Hepatocyte (in vitro differentiated cells): ENCODE data around the gene CDH4. TPM values are rescaled to one million over a fixed set of nuclear protein-coding genes. Genes with fewer than 3 reads are reported as not detected.
A peak's percentile ranks its signal among the peaks of the same experiment; 100 is the strongest.

ENCODE experiments used
- DNase-seq: peaks from one replicate; pipeline ENCODE4 v3.0.0-alpha.2; 2016; ENCODE audit warnings: low spot score
- H2AFZ ChIP-seq: fragments of 200-600 bp; sonication (generic); 2 replicates; pipeline ENCODE4 v1.6.0; 2016; ENCODE audit warnings: antibody characterized with exemption, mild to moderate bottlenecking
- H3K27ac ChIP-seq: fragments of 200-600 bp; sonication (generic); 2 replicates; pipeline ENCODE4 v1.5.1; 2016; ENCODE audit warnings: mild to moderate bottlenecking
- H3K27me3 ChIP-seq: fragments of 200-600 bp; sonication (generic); 2 replicates; pipeline ENCODE4 v1.6.1; 2016
- H3K36me3 ChIP-seq: fragments of 200-600 bp; sonication (generic); replicated peaks from 2 replicates; pipeline ENCODE4 v1.5.1; 2016; ENCODE audit warnings: low read depth; ENCODE audit not compliant: insufficient read depth
- H3K4me1 ChIP-seq: fragments of 200-600 bp; sonication (generic); 2 replicates; pipeline ENCODE4 v1.5.1; 2016; ENCODE audit warnings: mild to moderate bottlenecking, moderate library complexity; ENCODE audit not compliant: insufficient read depth
- H3K4me2 ChIP-seq: fragments of 200-600 bp; sonication (generic); 2 replicates; pipeline ENCODE4 v1.6.0; 2016
- H3K4me3 ChIP-seq: fragments of 200-600 bp; sonication (generic); 2 replicates; pipeline ENCODE4 v1.5.1; 2016; ENCODE audit warnings: mild to moderate bottlenecking
- H3K79me2 ChIP-seq: fragments of 200-600 bp; sonication (generic); 2 replicates; pipeline ENCODE4 v1.6.0; 2017; ENCODE audit warnings: mild to moderate bottlenecking
- H3K9me2 ChIP-seq: fragments of 200-600 bp; sonication (generic); replicated peaks from 2 replicates; pipeline ENCODE4 v1.6.0; 2017; ENCODE audit warnings: mild to moderate bottlenecking; ENCODE audit not compliant: insufficient read depth
- H3K9me3 ChIP-seq: fragments of 200-600 bp; sonication (generic); 2 replicates; pipeline ENCODE4 v1.5.1; 2016; ENCODE audit warnings: low read depth, mild to moderate bottlenecking
- H4K20me1 ChIP-seq: fragments of 200-600 bp; sonication (generic); 2 replicates; pipeline ENCODE4 v1.6.0; 2016; ENCODE audit warnings: mild to moderate bottlenecking; ENCODE audit not compliant: insufficient read depth, poor library complexity, severe bottlenecking
- EZH2 ChIP-seq: fragments of 200-600 bp; sonication (generic); IDR thresholded peaks from 2 replicates; pipeline ENCODE4 v1.6.1; 2016; ENCODE audit warnings: antibody characterized with exemption, mild to moderate bottlenecking, borderline replicate concordance
- EZH2phosphoT487 ChIP-seq: fragments of 200-600 bp; sonication (generic); IDR thresholded peaks from one replicate; pipeline ENCODE4 v1.6.1; 2018; ENCODE audit warnings: antibody characterized with exemption, mild to moderate bottlenecking, low read depth, moderate library complexity; ENCODE audit not compliant: unreplicated experiment, severe bottlenecking
- WGBS: methylation state at CpG from one replicate; pipeline ENCODE4 v1.1.6; 2016; ENCODE audit warnings: low lambda C conversion rate; ENCODE audit errors: missing lambda C conversion rate; 5-methylcytosine and 5-hydroxymethylcytosine counted together
- polyA plus RNA-seq: library from polyadenylated mRNA; unstranded; fragments of >200 nt; fragmentation: Nextera tagmentation; extraction: Ambion mirVana; gene quantifications from 2 replicates; pipeline ENCODE4 v1.2.1, GENCODE V29; 2016
- total RNA-seq: library from RNA; depleted of rRNA; stranded (reverse); fragments of >200 nt; gene quantifications from 2 replicates; pipeline ENCODE4 v1.2.3, GENCODE V29; 2014
- TF ChIP-seq, protein P1 (sequence below): fragments of 200-600 bp; sonication (generic); IDR thresholded peaks from 2 replicates; pipeline ENCODE4 v1.5.1; 2016; ENCODE audit warnings: antibody characterized with exemption, mild to moderate bottlenecking; ENCODE audit not compliant: poor library complexity

The CDH4 gene
- total RNA-seq (0.53 TPM in 1 of 2 replicates, not detected in the other), polyA plus RNA-seq (0.58 and 0.73 TPM in 2 replicates)

DNA sequence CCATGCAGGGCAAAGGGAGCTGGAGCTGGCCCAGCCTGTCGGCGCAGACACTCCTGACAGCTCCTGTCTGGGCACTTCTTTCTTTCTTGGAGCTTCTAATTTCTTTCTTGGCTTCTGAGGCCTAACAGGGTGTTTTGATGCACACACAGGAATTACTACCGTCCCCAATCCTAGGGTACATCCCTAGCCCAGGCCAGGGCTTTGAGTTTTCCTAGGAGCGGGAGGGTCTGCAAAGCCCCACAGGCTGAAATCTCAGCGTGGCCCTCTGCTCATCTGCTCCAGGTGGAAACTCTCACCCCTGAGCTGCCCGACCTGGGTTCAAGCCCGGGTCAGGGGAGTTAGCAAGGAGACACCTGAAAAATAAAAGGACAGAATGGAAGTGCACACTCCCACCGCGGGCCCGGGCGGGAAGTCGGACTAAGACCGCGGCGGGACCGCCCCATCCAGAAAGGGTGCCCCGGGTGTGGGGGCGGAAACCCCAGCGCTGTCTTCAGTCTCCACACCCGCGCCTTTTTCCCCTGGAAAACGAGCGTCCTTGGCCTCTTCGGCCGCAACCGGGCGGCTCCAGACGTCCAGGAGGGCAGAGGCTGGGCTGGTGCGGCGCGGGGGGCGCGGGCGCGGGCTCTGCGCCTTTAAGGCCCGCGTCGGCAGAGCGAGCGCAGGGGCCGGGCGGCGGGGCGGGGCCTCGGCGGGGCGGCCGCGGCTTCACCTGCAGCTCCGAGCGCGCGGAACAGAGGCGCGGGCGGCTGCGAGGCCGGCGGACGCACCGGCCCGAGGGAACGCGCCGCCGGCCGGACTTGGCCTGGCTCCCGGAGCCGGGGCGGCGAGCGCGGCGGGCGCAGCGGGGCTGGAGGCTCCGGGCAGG, at the start of gene CDH4:
Gene CDH4 (plus strand): TSS at position 733 of the 865 bp plus-strand sequence.
- WGBS = 14% methylated on average over 29 of the region's 78 CpGs

DNA sequence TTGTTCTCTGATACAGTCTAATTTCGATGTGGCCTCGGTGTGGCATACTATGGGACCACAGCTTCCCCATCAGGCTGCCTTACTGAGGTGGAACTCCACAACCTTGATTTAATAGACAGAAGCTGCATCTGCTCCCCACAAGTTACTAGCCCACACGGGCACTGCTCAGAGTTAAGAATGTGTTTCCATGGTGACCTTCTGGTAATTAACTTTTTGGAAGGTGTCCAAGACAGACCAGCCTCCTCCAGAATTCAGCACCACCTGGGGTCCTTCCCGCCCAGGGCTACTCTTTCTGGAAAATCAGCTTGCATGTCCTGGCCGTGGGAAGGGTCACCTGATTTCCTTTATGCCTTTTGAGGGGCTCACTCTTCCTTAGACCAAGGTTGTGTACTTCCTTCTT, 48.7 kb upstream of the CDH4 start:
- H2AFZ ChIP-seq = no peak overlapping the region
- peaks cover 13% of the 10 kb centered on the region for H3K27me3 ChIP-seq
- WGBS = 74% methylated on average over 5 of the region's 5 CpGs
- TF ChIP-seq, protein P1, sequence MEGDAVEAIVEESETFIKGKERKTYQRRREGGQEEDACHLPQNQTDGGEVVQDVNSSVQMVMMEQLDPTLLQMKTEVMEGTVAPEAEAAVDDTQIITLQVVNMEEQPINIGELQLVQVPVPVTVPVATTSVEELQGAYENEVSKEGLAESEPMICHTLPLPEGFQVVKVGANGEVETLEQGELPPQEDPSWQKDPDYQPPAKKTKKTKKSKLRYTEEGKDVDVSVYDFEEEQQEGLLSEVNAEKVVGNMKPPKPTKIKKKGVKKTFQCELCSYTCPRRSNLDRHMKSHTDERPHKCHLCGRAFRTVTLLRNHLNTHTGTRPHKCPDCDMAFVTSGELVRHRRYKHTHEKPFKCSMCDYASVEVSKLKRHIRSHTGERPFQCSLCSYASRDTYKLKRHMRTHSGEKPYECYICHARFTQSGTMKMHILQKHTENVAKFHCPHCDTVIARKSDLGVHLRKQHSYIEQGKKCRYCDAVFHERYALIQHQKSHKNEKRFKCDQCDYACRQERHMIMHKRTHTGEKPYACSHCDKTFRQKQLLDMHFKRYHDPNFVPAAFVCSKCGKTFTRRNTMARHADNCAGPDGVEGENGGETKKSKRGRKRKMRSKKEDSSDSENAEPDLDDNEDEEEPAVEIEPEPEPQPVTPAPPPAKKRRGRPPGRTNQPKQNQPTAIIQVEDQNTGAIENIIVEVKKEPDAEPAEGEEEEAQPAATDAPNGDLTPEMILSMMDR = no peak
- no peak for TF ChIP-seq EZH2phosphoT487
- TF ChIP-seq EZH2 = no peak
- no peak for DNase-seq
- H3K9me2 ChIP-seq = no peaks in the 10 kb centered on the region
- no peaks in the 10 kb centered on the region for H3K36me3 ChIP-seq
- no peaks in the 10 kb centered on the region for H3K9me3 ChIP-seq
- H3K4me2 ChIP-seq = no peak overlapping the region
- H3K79me2 ChIP-seq = no peaks in the 10 kb centered on the region
- H3K4me3 ChIP-seq = no peak overlapping the region
- H4K20me1 ChIP-seq = no peaks in the 10 kb centered on the region
- no peak overlapping the region for H3K27ac ChIP-seq
- H3K4me1 ChIP-seq = no peaks in the 10 kb centered on the region

More for the DNA sequence above, at the start of gene CDH4:
- H3K79me2 ChIP-seq = no peaks in the 10 kb centered on the region
- H3K4me3 ChIP-seq = peak within 1 kb of the TSS; percentile 23
- TF ChIP-seq EZH2 = peak; percentile 89
- TF ChIP-seq, protein P1 = no peak
- no peaks in the 10 kb centered on the region for H3K4me1 ChIP-seq
- peak within 1 kb of the TSS; percentile 90 for H3K4me2 ChIP-seq
- H3K9me2 ChIP-seq = no peaks in the 10 kb centered on the region
- H3K9me3 ChIP-seq = no peaks in the 10 kb centered on the region
- H2AFZ ChIP-seq = no peak within 1 kb of the TSS
- peak; percentile 57 for DNase-seq
- H4K20me1 ChIP-seq = no peaks in the 10 kb centered on the region
- peaks cover 85% of the 10 kb centered on the region for H3K27me3 ChIP-seq
- H3K27ac ChIP-seq = no peak within 1 kb of the TSS
- no peaks in the 10 kb centered on the region for H3K36me3 ChIP-seq

DNA sequence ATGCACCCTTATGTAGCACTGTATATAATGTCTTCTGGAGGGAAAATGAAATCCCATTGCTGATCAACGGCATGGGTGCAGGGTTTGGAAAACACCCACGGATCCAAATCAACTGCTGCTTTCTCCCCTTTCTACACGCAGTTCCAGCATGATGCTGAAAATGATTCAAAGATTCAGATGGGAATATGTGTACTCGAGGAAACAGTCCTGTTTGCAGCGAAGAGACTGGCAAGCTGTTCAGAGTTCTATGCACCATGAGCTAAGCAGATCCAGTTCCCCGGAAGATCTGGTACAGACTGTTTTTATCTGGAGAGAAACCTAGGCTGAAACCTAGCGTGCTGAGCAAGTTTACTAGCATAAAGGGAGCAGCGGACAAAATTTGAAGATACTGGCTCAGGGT, 47.9 kb upstream of the CDH4 start:
- WGBS = 86% methylated on average over 8 of the region's 8 CpGs

More for the DNA sequence above, 47.9 kb upstream of the CDH4 start:
- Histone ChIP-seq H4K20me1 (no peaks in the 10 kb centered on the region), H2AFZ (no peak overlapping the region), H3K27ac (no peak overlapping the region), H3K9me3 (no peaks in the 10 kb centered on the region), H3K9me2 (no peaks in the 10 kb centered on the region), H3K27me3 (peaks cover 13% of the 10 kb centered on the region), H3K4me2 (no peak overlapping the region), H3K4me3 (no peak overlapping the region), H3K79me2 (no peaks in the 10 kb centered on the region), H3K4me1 (no peaks in the 10 kb centered on the region), H3K36me3 (no peaks in the 10 kb centered on the region)
- no peak for DNase-seq
- TF ChIP-seq, protein P1 = no peak
- TF ChIP-seq EZH2phosphoT487 (no peak), EZH2 (no peak)
